Mesothelial cell of epicardium (in vitro differentiated cells): Measurements from ENCODE around the gene MGMT. TPM values are rescaled to one million over a fixed set of nuclear protein-coding genes. Genes with fewer than 3 reads are reported as not detected.
A peak's percentile ranks its signal among the peaks of the same experiment; 100 is the strongest.

Experiments used
- DNase-seq, 2 experiments: peaks; one replicate each; pipeline ENCODE4 v3.0.0; 2021; ENCODE audit warnings: low spot score in 2 of 2; ENCODE audit not compliant: unreplicated experiment in 2 of 2
- H3K27ac Mint-ChIP-seq: 2 replicates; pipeline ENCODE4 v1.8.0; 2021; ENCODE audit warnings: mixed read lengths
- H3K27me3 Mint-ChIP-seq: 2 replicates; pipeline ENCODE4 v1.8.0; 2021; ENCODE audit warnings: low read depth, mixed read lengths
- H3K36me3 Mint-ChIP-seq: 2 replicates; pipeline ENCODE4 v1.8.0; 2021; ENCODE audit warnings: mixed read lengths
- H3K4me1 Mint-ChIP-seq: 2 replicates; pipeline ENCODE4 v1.8.0; 2021; ENCODE audit warnings: mixed read lengths
- H3K4me3 Mint-ChIP-seq: 2 replicates; pipeline ENCODE4 v1.8.0; 2021; ENCODE audit warnings: mild to moderate bottlenecking, moderate library complexity, mixed read lengths
- H3K9me3 Mint-ChIP-seq: 2 replicates; pipeline ENCODE4 v1.8.0; 2021; ENCODE audit warnings: mixed read lengths
- CTCF ChIP-seq: fragments of 200-600 bp; sonication (generic); IDR thresholded peaks from one replicate; pipeline ENCODE4 v1.5.0; 2021; ENCODE audit warnings: antibody characterized with exemption; ENCODE audit not compliant: unreplicated experiment
- total RNA-seq: library from RNA; stranded (reverse); gene quantifications from 3 replicates; pipeline ENCODE4 v1.2.1, GENCODE V29; 2021

Gene MGMT
- total RNA-seq, 1 donor from 2014 or later = 35.7 TPM

GRCh38 chr10:129530581-129530980 is 63.5 kb downstream of the MGMT start:
- TF ChIP-seq CTCF = no peak
- Mint-ChIP-seq H3K4me1 (peaks cover 30% of the 10 kb centered on the region), H3K9me3 (peaks cover 6% of the 10 kb centered on the region), H3K4me3 (no peak overlapping the region), H3K27me3 (no peaks in the 10 kb centered on the region), H3K36me3 (peaks cover 22% of the 10 kb centered on the region), H3K27ac (peak overlapping the region; percentile 99)
- no peak for DNase-seq

GRCh38 chr10:129531195-129531968 is 64.3 kb downstream of the MGMT start:
- Mint-ChIP-seq H3K36me3 (peaks cover 22% of the 10 kb centered on the region), H3K27me3 (no peaks in the 10 kb centered on the region), H3K4me3 (peak overlapping the region; percentile 30), H3K27ac (peak overlapping the region; percentile 99), H3K4me1 (peaks cover 22% of the 10 kb centered on the region), H3K9me3 (peaks cover 6% of the 10 kb centered on the region)
- TF ChIP-seq CTCF = no peak
- no peak for DNase-seq

- peaks cover 25% of the 10 kb centered on the region for H3K36me3 Mint-ChIP-seq
- DNase-seq = no peak
- no peak overlapping the region for H3K4me3 Mint-ChIP-seq
- peak overlapping the region; percentile 93 for H3K27ac Mint-ChIP-seq
- no peak for TF ChIP-seq CTCF
- H3K9me3 Mint-ChIP-seq = peaks cover 6% of the 10 kb centered on the region
- no peaks in the 10 kb centered on the region for H3K27me3 Mint-ChIP-seq
- peaks cover 20% of the 10 kb centered on the region for H3K4me1 Mint-ChIP-seq
These were observed 65.1 kb downstream of the MGMT start for GRCh38 chr10:129531969-129532660.

GRCh38 chr10:129532838-129533237 is 65.8 kb downstream of the MGMT start:
- no peak for TF ChIP-seq CTCF
- H3K4me1 Mint-ChIP-seq = peaks cover 20% of the 10 kb centered on the region
- peaks cover 6% of the 10 kb centered on the region for H3K9me3 Mint-ChIP-seq
- H3K4me3 Mint-ChIP-seq = no peak overlapping the region
- no peak for DNase-seq
- peak overlapping the region; percentile 69 for H3K27ac Mint-ChIP-seq
- H3K27me3 Mint-ChIP-seq = no peaks in the 10 kb centered on the region
- peaks cover 27% of the 10 kb centered on the region for H3K36me3 Mint-ChIP-seq

- H3K4me3 Mint-ChIP-seq = no peak overlapping the region
- peaks cover 20% of the 10 kb centered on the region for H3K4me1 Mint-ChIP-seq
- no peak overlapping the region for H3K27ac Mint-ChIP-seq
- H3K27me3 Mint-ChIP-seq = no peaks in the 10 kb centered on the region
- DNase-seq = no peak
- H3K36me3 Mint-ChIP-seq = peaks cover 26% of the 10 kb centered on the region
- peaks cover 6% of the 10 kb centered on the region for H3K9me3 Mint-ChIP-seq
- no peak for TF ChIP-seq CTCF
These were observed 66.2 kb downstream of the MGMT start for GRCh38 chr10:129533281-129533680.
